Keratinocyte (primary cell): ENCODE measurements around the gene SPEF1. TPM values are rescaled to one million over a fixed set of nuclear protein-coding genes. Genes with fewer than 3 reads are reported as not detected.

ENCODE experiments used
- DNase-seq: peaks from one replicate; pipeline ENCODE4 v3.0.0-alpha.2; 2011; ENCODE audit warnings: low read depth, missing footprints, low spot score
- FAIRE-seq: peaks from 2 replicates; lab custom pipeline; 2011; peaks lifted over from hg19 to GRCh38; lab: Jason Lieb, UNC
- H2AFZ ChIP-seq: 2 replicates; pipeline ENCODE4 v1.6.0; 2012; ENCODE audit warnings: low read length, control low read depth, inconsistent platforms; ENCODE audit not compliant: control insufficient read depth
- H3K27ac ChIP-seq: 2 replicates; pipeline ENCODE4 v1.5.1; 2011; ENCODE audit warnings: low read length; ENCODE audit not compliant: control insufficient read depth, insufficient read depth
- H3K27me3 ChIP-seq: 3 replicates; pipeline ENCODE4 v1.6.0; 2011; ENCODE audit warnings: low read length; ENCODE audit not compliant: control insufficient read depth, insufficient read depth; ENCODE audit errors: extremely low read depth
- H3K36me3 ChIP-seq, 2 experiments: 2 replicates in 1 of 2; 3 replicates in 1 of 2; pipeline ENCODE4 v1.5.1; 2011; ENCODE audit warnings: low read length in 2 of 2, mild to moderate bottlenecking in 1 of 2; ENCODE audit not compliant: control insufficient read depth in 2 of 2, insufficient read depth in 2 of 2; ENCODE audit errors: extremely low read depth in 1 of 2
- H3K4me1 ChIP-seq: 3 replicates; pipeline ENCODE4 v1.5.1; 2011; ENCODE audit warnings: low read length; ENCODE audit not compliant: control insufficient read depth, insufficient read depth; ENCODE audit errors: extremely low read depth
- H3K4me2 ChIP-seq: 3 replicates; pipeline ENCODE4 v1.6.0; 2011; ENCODE audit warnings: low read depth, low read length; ENCODE audit not compliant: control insufficient read depth, insufficient read depth; ENCODE audit errors: extremely low read depth
- H3K4me3 ChIP-seq, 3 experiments: fragments of 200-600 bp in 1 of 3; sonication (generic) in 1 of 3; 2 replicates in 2 of 3; 3 replicates in 1 of 3; pipeline ENCODE4 v1.5.1; 2011 to 2016; ENCODE audit warnings: low read length in 3 of 3, mild to moderate bottlenecking in 3 of 3, control low read depth in 2 of 3, inconsistent platforms in 1 of 3, low read depth in 1 of 3, mixed read lengths in 1 of 3, mixed run types in 1 of 3, moderate library complexity in 1 of 3; ENCODE audit not compliant: control insufficient read depth in 2 of 3, insufficient read depth in 2 of 3; ENCODE audit errors: extremely low read depth in 1 of 3
- H3K79me2 ChIP-seq: 2 replicates; pipeline ENCODE4 v1.6.0; 2012; ENCODE audit warnings: low read length; ENCODE audit not compliant: control insufficient read depth, insufficient read depth
- H3K9ac ChIP-seq: 3 replicates; pipeline ENCODE4 v1.6.0; 2011; ENCODE audit warnings: low read length; ENCODE audit not compliant: control insufficient read depth, insufficient read depth; ENCODE audit errors: extremely low read depth
- H3K9me1 ChIP-seq: 3 replicates; pipeline ENCODE4 v1.6.0; 2011; ENCODE audit warnings: low read length; ENCODE audit not compliant: control insufficient read depth, insufficient read depth; ENCODE audit errors: extremely low read depth
- H3K9me3 ChIP-seq: 2 replicates; pipeline ENCODE4 v1.5.1; 2012; ENCODE audit warnings: low read depth, low read length; ENCODE audit not compliant: control insufficient read depth
- H4K20me1 ChIP-seq: 3 replicates; pipeline ENCODE4 v1.6.0; 2011; ENCODE audit warnings: low read length; ENCODE audit not compliant: control insufficient read depth, insufficient read depth; ENCODE audit errors: extremely low read depth
- EZH2 ChIP-seq: IDR thresholded peaks from one replicate; pipeline ENCODE4 v1.6.1; 2012; ENCODE audit warnings: inconsistent platforms, mild to moderate bottlenecking, low read length, moderate library complexity
- dilution Hi-C: fragments of 300-500 bp; cut with MboI; formaldehyde crosslinking; loops from one replicate; pipeline ENCODE4 v1.7.0; 2020; ENCODE audit warnings: low sequenced_read_pairs; ENCODE audit not compliant: extremely low pct_ligation_motif_present
- polyA plus RNA-seq, 5 experiments: library from polyadenylated mRNA; depleted of rRNA in 3 of 5; stranded (reverse) in 3 of 5; stranded (forward) in 1 of 5; unstranded in 1 of 5; fragments of >200 nt; gene quantifications; 1 replicate in 1 of 5; 2 replicates in 3 of 5; 3 replicates in 1 of 5; pipeline versions ENCODE4 v1.2.1 to v1.2.3, GENCODE V29; 2011 to 2012; ENCODE audit warnings: missing spikeins in 2 of 5, low read depth in 1 of 5, low replicate concordance in 1 of 5
- TF ChIP-seq, protein P1 (sequence below), 3 experiments: IDR thresholded peaks in 1 of 3; conservative IDR thresholded peaks in 1 of 3; optimal IDR thresholded peaks in 1 of 3; 2 replicates in 2 of 3; 3 replicates in 1 of 3; pipeline versions ENCODE3 to v1.5.1; 2011; ENCODE audit warnings: low read length in 3 of 3, mild to moderate bottlenecking in 3 of 3, moderate library complexity in 2 of 3, control low read depth in 1 of 3, inconsistent platforms in 1 of 3; ENCODE audit not compliant: insufficient read depth in 2 of 3; ENCODE audit errors: extremely low read depth in 1 of 3

SPEF1 gene
- polyA plus RNA-seq, 1 donor (not counting 4 experiments of a cell fraction or from before 2014, with no cell fraction given): 0.07 TPM

DNA sequence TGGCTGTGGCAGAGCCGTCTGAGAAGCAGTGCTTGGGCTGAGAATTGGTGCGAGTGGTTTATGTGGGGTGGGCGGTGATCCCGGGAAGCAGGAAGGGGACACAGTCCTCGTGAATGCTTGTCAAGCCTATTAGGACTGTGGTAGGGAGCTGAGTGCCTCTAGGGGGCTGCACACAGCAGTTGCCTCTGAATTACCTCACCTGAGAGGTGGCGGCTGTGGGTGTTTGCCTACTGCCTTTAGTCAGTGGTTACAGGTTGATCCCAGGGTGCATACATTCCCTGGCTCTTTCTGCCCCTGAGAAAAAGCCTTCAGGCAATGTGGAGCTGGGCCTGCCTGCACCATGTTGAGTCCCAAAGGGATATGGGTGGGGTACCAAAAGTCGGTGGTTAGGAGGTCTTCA is 44.3 kb upstream of the SPEF1 start:
- FAIRE-seq: no peak
- TF ChIP-seq, protein P1, sequence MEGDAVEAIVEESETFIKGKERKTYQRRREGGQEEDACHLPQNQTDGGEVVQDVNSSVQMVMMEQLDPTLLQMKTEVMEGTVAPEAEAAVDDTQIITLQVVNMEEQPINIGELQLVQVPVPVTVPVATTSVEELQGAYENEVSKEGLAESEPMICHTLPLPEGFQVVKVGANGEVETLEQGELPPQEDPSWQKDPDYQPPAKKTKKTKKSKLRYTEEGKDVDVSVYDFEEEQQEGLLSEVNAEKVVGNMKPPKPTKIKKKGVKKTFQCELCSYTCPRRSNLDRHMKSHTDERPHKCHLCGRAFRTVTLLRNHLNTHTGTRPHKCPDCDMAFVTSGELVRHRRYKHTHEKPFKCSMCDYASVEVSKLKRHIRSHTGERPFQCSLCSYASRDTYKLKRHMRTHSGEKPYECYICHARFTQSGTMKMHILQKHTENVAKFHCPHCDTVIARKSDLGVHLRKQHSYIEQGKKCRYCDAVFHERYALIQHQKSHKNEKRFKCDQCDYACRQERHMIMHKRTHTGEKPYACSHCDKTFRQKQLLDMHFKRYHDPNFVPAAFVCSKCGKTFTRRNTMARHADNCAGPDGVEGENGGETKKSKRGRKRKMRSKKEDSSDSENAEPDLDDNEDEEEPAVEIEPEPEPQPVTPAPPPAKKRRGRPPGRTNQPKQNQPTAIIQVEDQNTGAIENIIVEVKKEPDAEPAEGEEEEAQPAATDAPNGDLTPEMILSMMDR (optimal IDR thresholded peaks at IDR 0.05 in 1 of 3, IDR thresholded peaks at IDR 0.05 in 1 of 3, conservative IDR thresholded peaks at IDR 0.05 in 1 of 3; ENCODE audit: extremely low read depth in 1 of 3, insufficient read depth in 2 of 3, low read length in 3 of 3): no peak
- TF ChIP-seq EZH2: no peak
- Histone ChIP-seq H3K9me3 (no peaks in the 10 kb centered on the region), H3K4me1 (peaks cover 9% of the 10 kb centered on the region), H3K9ac (no peak overlapping the region), H3K4me2 (no peak overlapping the region), H2AFZ (no peak overlapping the region), H3K27ac (no peak overlapping the region), H3K79me2 (peaks cover 8% of the 10 kb centered on the region), H3K9me1 (no peaks in the 10 kb centered on the region), H3K4me3 (no peak overlapping the region), H3K36me3 (peaks cover 12 to 17% of the 10 kb centered on the region in 2 experiments), H3K27me3 (no peaks in the 10 kb centered on the region), H4K20me1 (no peaks in the 10 kb centered on the region)
- dilution Hi-C loops: no loop called here
- DNase-seq: no peak

DNA sequence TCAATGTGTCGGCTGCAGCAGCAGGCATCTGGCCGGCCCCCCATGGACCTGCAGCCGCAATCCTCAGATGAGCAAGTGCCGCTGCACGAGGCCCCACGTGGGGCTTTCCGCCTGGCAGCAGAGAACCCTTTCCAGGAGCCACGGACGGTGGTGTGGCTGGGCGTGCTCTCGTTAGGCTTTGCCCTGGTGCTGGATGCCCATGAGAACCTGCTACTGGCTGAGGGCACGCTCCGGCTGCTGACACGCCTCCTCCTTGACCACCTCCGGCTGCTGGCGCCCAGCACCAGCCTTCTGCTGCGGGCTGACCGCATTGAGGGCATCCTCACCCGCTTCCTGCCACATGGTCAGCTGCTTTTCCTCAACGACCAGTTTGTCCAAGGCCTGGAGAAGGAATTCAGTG is 42.6 kb upstream of the SPEF1 start:
- FAIRE-seq: no peak
- dilution Hi-C loops: no loop called here

More for the DNA sequence above, 42.6 kb upstream of the SPEF1 start:
- no peak for TF ChIP-seq EZH2
- TF ChIP-seq, protein P1 (optimal IDR thresholded peaks at IDR 0.05 in 1 of 3, IDR thresholded peaks at IDR 0.05 in 1 of 3, conservative IDR thresholded peaks at IDR 0.05 in 1 of 3; ENCODE audit: extremely low read depth in 1 of 3, insufficient read depth in 2 of 3, low read length in 3 of 3): no peak
- Histone ChIP-seq H3K9me3 (no peaks in the 10 kb centered on the region), H3K4me2 (no peak overlapping the region), H3K9me1 (no peaks in the 10 kb centered on the region), H2AFZ (no peak overlapping the region), H3K27me3 (no peaks in the 10 kb centered on the region), H3K4me3 (no peak overlapping the region), H3K79me2 (peaks cover 8% of the 10 kb centered on the region), H3K9ac (no peak overlapping the region), H4K20me1 (no peaks in the 10 kb centered on the region), H3K4me1 (peaks cover 16% of the 10 kb centered on the region), H3K36me3 (peaks cover 12 to 17% of the 10 kb centered on the region in 2 experiments), H3K27ac (no peak overlapping the region)
- DNase-seq: no peak
